ENCODE data around the gene KRTAP7-1. TPM values are rescaled to one million over a fixed set of nuclear protein-coding genes. Genes with fewer than 3 reads are reported as not detected.

Gene KRTAP7-1, protein sequence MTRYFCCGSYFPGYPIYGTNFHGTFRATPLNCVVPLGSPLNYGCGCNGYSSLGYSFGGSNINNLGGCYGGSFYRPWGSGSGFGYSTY
- not detected in 2 replicates for total RNA-seq

GRCh38 chr21:30829659-30830058 lies at the start of gene KRTAP7-1:
KRTAP7-1 (minus strand) TSS chr21:30829759; CDS start chr21:30829698, 61 bp downstream.

GRCh38 chr21:30813174-30813573 lies 16.4 kb downstream of the KRTAP7-1 start, which contains the start of gene KRTAP8-1:
KRTAP8-1 (minus strand) TSS chr21:30813274; CDS start chr21:30813220, 54 bp downstream.

Other genes starting within 250 kb of the KRTAP7-1 start
- not detected in 2 replicates for gene KRTAP22-2, start 239.4 kb downstream of the KRTAP7-1 start, total RNA-seq
- not detected in 2 replicates for gene KRTAP6-3, start 237.3 kb downstream of the KRTAP7-1 start, total RNA-seq
- not detected in 2 replicates for gene KRTAP6-2, start 230.9 kb downstream of the KRTAP7-1 start, total RNA-seq
- not detected in 2 replicates for gene KRTAP22-1, start 228.7 kb downstream of the KRTAP7-1 start, total RNA-seq
- gene KRTAP6-1, start 215.8 kb downstream of the KRTAP7-1 start, total RNA-seq: not detected in 2 replicates
- not detected in 2 replicates for gene KRTAP20-1, start 213.3 kb downstream of the KRTAP7-1 start, total RNA-seq
- gene KRTAP20-4, start 209.1 kb downstream of the KRTAP7-1 start, total RNA-seq: not detected in 2 replicates
- not detected in 2 replicates for gene KRTAP20-2, start 194.6 kb downstream of the KRTAP7-1 start, total RNA-seq
- gene KRTAP20-3, start 186.9 kb downstream of the KRTAP7-1 start, total RNA-seq: not detected in 2 replicates
- gene KRTAP21-3, start 111.0 kb downstream of the KRTAP7-1 start, total RNA-seq: not detected in 2 replicates
- not detected in 2 replicates for gene KRTAP21-2, start 82.5 kb downstream of the KRTAP7-1 start, total RNA-seq
- gene KRTAP21-1, start 74.3 kb downstream of the KRTAP7-1 start, total RNA-seq: not detected in 2 replicates
- not detected in 2 replicates for gene KRTAP8-1, start 16.5 kb downstream of the KRTAP7-1 start, total RNA-seq
- not detected in 2 replicates for gene KRTAP11-1, start 51.8 kb upstream of the KRTAP7-1 start, total RNA-seq
- not detected in 2 replicates for gene KRTAP19-8, start 208.7 kb upstream of the KRTAP7-1 start, total RNA-seq

Measured in regular cardiac myocyte (primary cell).